Measurements from ENCODE around the gene HYDIN.

- TF ChIP-seq POLR2AphosphoS5 (IDR thresholded peaks at IDR 0.05): no peak
- no peak for TF ChIP-seq CTCF (IDR thresholded peaks at IDR 0.05)
These were observed at the start of gene HYDIN for GRCh38 chr16:71230122-71230845.

All from suprapubic skin (tissue), 3 donors.